HepG2 (cell line): ENCODE results near the gene NEK6. TPM values are rescaled to one million over a fixed set of nuclear protein-coding genes. Genes with fewer than 3 reads are reported as not detected.

ENCODE experiments used
- CBX5 ChIP-seq: sonication (generic); formaldehyde crosslinking; IDR thresholded peaks from 2 replicates; pipeline ENCODE4 v1.4.0; 2020; ENCODE audit warnings: missing genetic modification reagents, borderline replicate concordance
- DRAP1 ChIP-seq: IDR thresholded peaks from 2 replicates; pipeline ENCODE4 v1.6.1; 2016; ENCODE audit warnings: missing genetic modification reagents, missing compliant biosample characterization
- HINFP ChIP-seq: sonication (generic); formaldehyde crosslinking; IDR thresholded peaks from 2 replicates; pipeline ENCODE4 v1.4.0; 2020; ENCODE audit warnings: low read depth, mild to moderate bottlenecking, missing genetic modification reagents
- JARID2 ChIP-seq: sonication (generic); formaldehyde crosslinking; IDR thresholded peaks from 2 replicates; pipeline ENCODE4 v1.8.1; 2023; ENCODE audit warnings: missing genetic modification reagents, inconsistent platforms; ENCODE audit not compliant: insufficient replicate concordance
- JUND ChIP-seq: sonication (generic); formaldehyde crosslinking; IDR thresholded peaks from 2 replicates; pipeline ENCODE4 v1.8.0; 2022; ENCODE audit warnings: mild to moderate bottlenecking, missing genetic modification reagents
- KLF12 ChIP-seq: sonication (generic); formaldehyde crosslinking; IDR thresholded peaks from 2 replicates; pipeline ENCODE4 v1.4.0; 2020; ENCODE audit warnings: missing genetic modification reagents, borderline replicate concordance
- LCORL ChIP-seq, 2 experiments: fragments of 450-650 bp in 1 of 2; sonication (generic) in 1 of 2; formaldehyde crosslinking in 1 of 2; IDR thresholded peaks; 2 replicates each; pipeline versions ENCODE4 v1.5.0 to v1.6.1; 2017 to 2020; ENCODE audit warnings: antibody characterized with exemption in 1 of 2, missing genetic modification reagents in 1 of 2
- MXD1 ChIP-seq: sonication (generic); formaldehyde crosslinking; IDR thresholded peaks from 2 replicates; pipeline ENCODE4 v1.4.0; 2020; ENCODE audit warnings: mild to moderate bottlenecking, missing genetic modification reagents
- NAIF1 ChIP-seq: sonication (generic); formaldehyde crosslinking; IDR thresholded peaks from 2 replicates; pipeline ENCODE4 v1.5.0; 2020; ENCODE audit warnings: mild to moderate bottlenecking, missing genetic modification reagents, borderline replicate concordance
- POLR2AphosphoS2 ChIP-seq: IDR thresholded peaks from 2 replicates; pipeline ENCODE4 v1.6.1; 2011; ENCODE audit warnings: low read depth, low read length, improper control_type of control experiment
- RNF219 ChIP-seq: sonication (generic); formaldehyde crosslinking; IDR thresholded peaks from 2 replicates; pipeline ENCODE4 v1.5.0; 2020; ENCODE audit warnings: mild to moderate bottlenecking, missing genetic modification reagents
- SAP130 ChIP-seq: IDR thresholded peaks from 2 replicates; pipeline ENCODE4 v1.6.1; 2016; ENCODE audit warnings: low read depth
- TFE3 ChIP-seq: IDR thresholded peaks from 2 replicates; pipeline ENCODE4 v1.6.1; 2016
- THAP9 ChIP-seq: sonication (generic); formaldehyde crosslinking; IDR thresholded peaks from 2 replicates; pipeline ENCODE4; 2020; ENCODE audit warnings: missing genetic modification reagents, mild to moderate bottlenecking, borderline replicate concordance
- ZBTB21 ChIP-seq: sonication (generic); formaldehyde crosslinking; IDR thresholded peaks from 2 replicates; pipeline ENCODE4 v1.4.0; 2020; ENCODE audit warnings: missing genetic modification reagents
- ZFX ChIP-seq: sonication (generic); formaldehyde crosslinking; IDR thresholded peaks from 2 replicates; pipeline ENCODE4 v1.4.0; 2020; ENCODE audit warnings: mild to moderate bottlenecking, low read depth, missing genetic modification reagents, moderate library complexity
- ZKSCAN1 ChIP-seq: fragments of 150-350 bp; IDR thresholded peaks from 2 replicates; pipeline ENCODE4 v1.6.1; 2014; ENCODE audit warnings: low read length
- ZNF143 ChIP-seq: sonication (generic); formaldehyde crosslinking; IDR thresholded peaks from 2 replicates; pipeline ENCODE4 v1.4.0; 2020; ENCODE audit warnings: missing genetic modification reagents
- ZNF160 ChIP-seq: sonication (generic); formaldehyde crosslinking; IDR thresholded peaks from 2 replicates; pipeline ENCODE4 v1.8.0; 2022; ENCODE audit warnings: mild to moderate bottlenecking, inconsistent platforms, missing genetic modification reagents
- ZNF775 ChIP-seq: sonication (generic); formaldehyde crosslinking; IDR thresholded peaks from 2 replicates; pipeline ENCODE4 v1.4.0; 2020; ENCODE audit warnings: missing genetic modification reagents, mild to moderate bottlenecking, moderate library complexity, borderline replicate concordance
- polyA plus RNA-seq, 8 experiments: library from polyadenylated mRNA; depleted of rRNA in 3 of 8; stranded (reverse) in 7 of 8; unstranded in 1 of 8; fragments of >200 nt; fragmentation: Illumina TruSeq in 4 of 8; extraction: Trizol in 4 of 8; gene quantifications; 2 replicates each; pipeline versions ENCODE4 v1.2.1 to v1.2.3, GENCODE V29; 2011 to 2016; ENCODE audit warnings: low read depth in 4 of 8, missing spikeins in 1 of 8, mixed read lengths in 1 of 8; ENCODE audit not compliant: insufficient read depth in 1 of 8
- total RNA-seq, 5 experiments: library from RNA; depleted of rRNA; stranded (reverse); fragments of >200 nt; fragmentation: Illumina TruSeq; extraction: Trizol; gene quantifications; 2 replicates each; pipeline ENCODE4 v1.2.3, GENCODE V29; 2016; ENCODE audit warnings: low read depth in 1 of 5

NEK6 gene
- total and polyA plus RNA-seq, 2 of the 13 experiments (the other 11 are each of a cell fraction or from before 2014, with no cell fraction given) = 30.4 to 119 TPM

- TF ChIP-seq ZFX (CRISPR knock-in tag) (no peak), ZNF143 (CRISPR knock-in tag) (no peak), ZNF775 (no peak), SAP130 (peak; percentile 48; the same call in 1 of the 2 replicates), THAP9 (CRISPR knock-in tag) (no peak), KLF12 (CRISPR knock-in tag) (0 out of 2 replicates have a peak, but pooled peaks have one; percentile 40), ZBTB21 (CRISPR knock-in tag) (no peak), DRAP1 (CRISPR knock-in tag) (no peak), MXD1 (CRISPR knock-in tag) (no peak), JUND (CRISPR knock-in tag) (no peak), JARID2 (CRISPR knock-in tag) (no peak), POLR2AphosphoS2 (no peak), NAIF1 (CRISPR knock-in tag) (no peak), HINFP (CRISPR knock-in tag) (no peak), TFE3 (CRISPR knock-in tag) (no peak), ZKSCAN1 (no peak), CBX5 (CRISPR knock-in tag) (no peak), RNF219 (CRISPR knock-in tag) (no peak), ZNF160 (CRISPR knock-in tag) (no peak), LCORL (IDR thresholded peaks at IDR 0.05) (no peak), LCORL (CRISPR knock-in tag; IDR thresholded peaks at IDR 0.05) (0 out of 2 replicates have a peak, but pooled peaks have one; percentile 40)
Observed at GRCh38 chr9:124350494-124351263, 92.9 kb downstream of the NEK6 start (continued).
